Testis (tissue), 2 donors: Measurements from ENCODE around the gene FAM131A.

ENCODE experiments used
- POLR2A ChIP-seq: fragments of 450-650 bp; IDR thresholded peaks from one replicate; pipeline ENCODE4 v1.6.1; 2017; ENCODE audit warnings: antibody characterized with exemption, mild to moderate bottlenecking, moderate library complexity
- TF ChIP-seq, protein P1 (sequence below), 3 experiments: fragments of 450-650 bp in 2 of 3; fragments of 200-600 bp in 1 of 3; sonication (generic) in 1 of 3; IDR thresholded peaks; one replicate each; pipeline ENCODE4 v1.5.1; 2016 to 2019; ENCODE audit warnings: antibody characterized with exemption in 3 of 3, mild to moderate bottlenecking in 2 of 3, moderate library complexity in 1 of 3

GRCh38 chr3:184349563-184350470, 12.4 kb downstream of the FAM131A start:
- TF ChIP-seq, protein P1, sequence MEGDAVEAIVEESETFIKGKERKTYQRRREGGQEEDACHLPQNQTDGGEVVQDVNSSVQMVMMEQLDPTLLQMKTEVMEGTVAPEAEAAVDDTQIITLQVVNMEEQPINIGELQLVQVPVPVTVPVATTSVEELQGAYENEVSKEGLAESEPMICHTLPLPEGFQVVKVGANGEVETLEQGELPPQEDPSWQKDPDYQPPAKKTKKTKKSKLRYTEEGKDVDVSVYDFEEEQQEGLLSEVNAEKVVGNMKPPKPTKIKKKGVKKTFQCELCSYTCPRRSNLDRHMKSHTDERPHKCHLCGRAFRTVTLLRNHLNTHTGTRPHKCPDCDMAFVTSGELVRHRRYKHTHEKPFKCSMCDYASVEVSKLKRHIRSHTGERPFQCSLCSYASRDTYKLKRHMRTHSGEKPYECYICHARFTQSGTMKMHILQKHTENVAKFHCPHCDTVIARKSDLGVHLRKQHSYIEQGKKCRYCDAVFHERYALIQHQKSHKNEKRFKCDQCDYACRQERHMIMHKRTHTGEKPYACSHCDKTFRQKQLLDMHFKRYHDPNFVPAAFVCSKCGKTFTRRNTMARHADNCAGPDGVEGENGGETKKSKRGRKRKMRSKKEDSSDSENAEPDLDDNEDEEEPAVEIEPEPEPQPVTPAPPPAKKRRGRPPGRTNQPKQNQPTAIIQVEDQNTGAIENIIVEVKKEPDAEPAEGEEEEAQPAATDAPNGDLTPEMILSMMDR (IDR thresholded peaks at IDR 0.05): no peak
- TF ChIP-seq POLR2A: no peak
